Aorta (tissue), 5 donors: Measurements from ENCODE around the gene CLK3. TPM values are rescaled to one million over a fixed set of nuclear protein-coding genes. Genes with fewer than 3 reads are reported as not detected.
"Not testable (repeated sequence)": the region's sequence is repeated elsewhere in the genome, so short reads cannot be mapped to it uniquely, and the experiment has no call there.

Source experiments
- ATAC-seq: fragments of 200-7000 bp; cut with Tn5 transposase; one replicate; pipeline ENCODE4 v1.9.1; 2022; ENCODE audit warnings: moderate library complexity; ENCODE audit not compliant: low FRiP score
- DNase-seq, 2 donors: peaks; one replicate each; pipeline ENCODE4 v3.0.0-alpha.2; 2020
- H3K27ac ChIP-seq, 2 donors: one replicate each; pipeline ENCODE4 v1.5.1; 2013; ENCODE audit warnings: low read length in 2 of 2, mild to moderate bottlenecking in 2 of 2, moderate library complexity in 2 of 2, control low read depth in 1 of 2, inconsistent platforms in 1 of 2, low read depth in 1 of 2
- H3K27me3 ChIP-seq, 2 donors: one replicate each; pipeline ENCODE4 v1.6.1; 2013; ENCODE audit warnings: control low read depth in 1 of 2, low read length in 1 of 2, mild to moderate bottlenecking in 1 of 2, moderate library complexity in 1 of 2; ENCODE audit not compliant: insufficient read depth in 2 of 2, control insufficient read depth in 1 of 2
- H3K36me3 ChIP-seq, 2 donors: one replicate each; pipeline ENCODE4 v1.6.1; 2013; ENCODE audit warnings: control low read depth in 1 of 2, low read length in 1 of 2, mild to moderate bottlenecking in 1 of 2; ENCODE audit not compliant: insufficient read depth in 2 of 2, control insufficient read depth in 1 of 2
- H3K4me1 ChIP-seq, 2 donors: one replicate each; pipeline ENCODE4 v1.6.1; 2013; ENCODE audit warnings: low read length in 2 of 2, control low read depth in 1 of 2, mild to moderate bottlenecking in 1 of 2, moderate library complexity in 1 of 2; ENCODE audit not compliant: insufficient read depth in 2 of 2, control insufficient read depth in 1 of 2
- H3K4me3 ChIP-seq, 2 donors: one replicate each; pipeline ENCODE4 v1.5.1; 2013; ENCODE audit warnings: low read length in 2 of 2, control low read depth in 1 of 2, mild to moderate bottlenecking in 1 of 2
- H3K9me3 ChIP-seq: one replicate; pipeline ENCODE4 v1.6.1; 2013; ENCODE audit warnings: mild to moderate bottlenecking, low read length; ENCODE audit not compliant: control insufficient read depth
- WGBS, 2 donors: extraction: QIAGEN DNeasy Blood & Tissue Kit; methylation state at CpG; one replicate each; pipeline ENCODE4 v1.1.7; 2013; 5-methylcytosine and 5-hydroxymethylcytosine counted together
- intact Hi-C, 2 donors: fragments of 100-400 bp; cut with DNase I; formaldehyde crosslinking; loops; one replicate each; pipeline versions ENCODE4 v1.14.2 to v1.15.0; 2022
- polyA plus RNA-seq, 2 donors: library from polyadenylated mRNA; stranded (reverse); fragments of 200-250 nt; gene quantifications; one replicate each; pipeline ENCODE4 v1.2.3, GENCODE V29; 2013
- total RNA-seq, 2 donors: library from RNA; stranded (reverse); fragmentation: NEBNext Ultra II Directional; extraction: Animal tissue kit (Norgen Biotek cat#: 25700); gene quantifications; one replicate each; pipeline ENCODE4 v1.2.1, GENCODE V29; 2021
- donor health status: healthy with polysubstance abuse.
- donor health status: Bipolar disorder and iron deficiency.
- donor health status: DM: no; HTN: no; CAD: no.
- donor health status: DM: no; HTN: no; CAD: no.
- donor health status: DM: yes; HTN: yes; CAD: no.

Gene CLK3
- total and polyA plus RNA-seq, 4 donors = 37.3 to 94.0 (median 68.4) TPM

GRCh38 chr15:74651242-74651741, 35.7 kb downstream of the CLK3 start:
- Histone ChIP-seq H3K4me1 (peaks cover 0 to 1% of the 10 kb centered on the region in 2 donors), H3K27me3 (no peaks in the 10 kb centered on the region), H3K4me3 (no peak overlapping the region), H3K9me3 (no peaks in the 10 kb centered on the region), H3K36me3 (peaks cover 0 to 1% of the 10 kb centered on the region in 2 donors), H3K27ac (no peak overlapping the region)
- WGBS, 2 donors = 55 to 59% methylated on average over 3 of the region's 3 CpGs
- ATAC-seq (no peak), DNase-seq (no peak)
- intact Hi-C loops = no loop called here

GRCh38 chr15:74653426-74654102, 37.9 kb downstream of the CLK3 start:
- no peak for DNase-seq
- no peak overlapping the region for H3K27ac ChIP-seq
- intact Hi-C loops = no loop called here
- H3K27me3 ChIP-seq = no peaks in the 10 kb centered on the region
- ATAC-seq = no peak
- no peaks in the 10 kb centered on the region for H3K4me1 ChIP-seq
- H3K9me3 ChIP-seq = no peaks in the 10 kb centered on the region
- H3K4me3 ChIP-seq = no peak overlapping the region
- 74 to 76% methylated on average over 7 of the region's 7 CpGs for WGBS, 2 donors
- H3K36me3 ChIP-seq = peaks cover 0 to 1% of the 10 kb centered on the region in 2 donors

GRCh38 chr15:74655424-74655823, 39.8 kb downstream of the CLK3 start:
- Histone ChIP-seq H3K27ac (no peak overlapping the region), H3K27me3 (no peaks in the 10 kb centered on the region), H3K9me3 (no peaks in the 10 kb centered on the region), H3K4me1 (no peaks in the 10 kb centered on the region), H3K4me3 (no peak overlapping the region), H3K36me3 (peaks cover 0 to 1% of the 10 kb centered on the region in 2 donors)
- DNase-seq (no peak), ATAC-seq (no peak)
- WGBS, 2 donors = 77 to 82% methylated on average over 7 of the region's 7 CpGs
- intact Hi-C loops = no loop called here

GRCh38 chr15:74656935-74657535, 41.4 kb downstream of the CLK3 start:
- no peak for ATAC-seq

GRCh38 chr15:74657846-74658245, 42.2 kb downstream of the CLK3 start:
- DNase-seq (no peak), ATAC-seq (no peak)
- intact Hi-C loops = no loop called here
- no peaks in the 10 kb centered on the region for H3K4me1 ChIP-seq
- H3K27ac ChIP-seq = no peak overlapping the region
- no peaks in the 10 kb centered on the region for H3K27me3 ChIP-seq
- H3K4me3 ChIP-seq = no peak overlapping the region
- no peaks in the 10 kb centered on the region for H3K9me3 ChIP-seq
- 80 to 82% methylated on average over 3 of the region's 3 CpGs for WGBS, 2 donors
- H3K36me3 ChIP-seq = peaks cover 0 to 1% of the 10 kb centered on the region in 2 donors

More at GRCh38 chr15:74656935-74657535, 41.4 kb downstream of the CLK3 start:
- peaks cover 0 to 1% of the 10 kb centered on the region in 2 donors for H3K36me3 ChIP-seq
- H3K27ac ChIP-seq = no peak overlapping the region
- no peaks in the 10 kb centered on the region for H3K27me3 ChIP-seq
- WGBS, 2 donors = 92 to 93% methylated on average over 6 of the region's 6 CpGs
- no peaks in the 10 kb centered on the region for H3K4me1 ChIP-seq
- H3K9me3 ChIP-seq = no peaks in the 10 kb centered on the region
- intact Hi-C loops = no loop called here
- no peak for DNase-seq
- no peak overlapping the region for H3K4me3 ChIP-seq

GRCh38 chr15:74661280-74661679, 45.6 kb downstream of the CLK3 start:
- H3K4me3 ChIP-seq, H3K36me3 ChIP-seq, DNase-seq, H3K4me1 ChIP-seq, H3K27me3 ChIP-seq, H3K27ac ChIP-seq, H3K9me3 ChIP-seq, intact Hi-C loops, ATAC-seq: not testable (repeated sequence)
- 94 to 95% methylated on average over 8 of the region's 8 CpGs for WGBS, 2 donors

- H3K4me1 ChIP-seq = peaks cover 0 to 3% of the 10 kb centered on the region in 2 donors
- H3K9me3 ChIP-seq = no peaks in the 10 kb centered on the region
- H3K27me3 ChIP-seq = no peaks in the 10 kb centered on the region
- no peak for DNase-seq
- WGBS, 2 donors = 32% methylated on average over 4 of the region's 4 CpGs
- no peaks in the 10 kb centered on the region for H3K36me3 ChIP-seq
- no peak overlapping the region for H3K4me3 ChIP-seq
- intact Hi-C loops = no loop called here
- H3K27ac ChIP-seq = no peak overlapping the region
- no peak for ATAC-seq
Measured at GRCh38 chr15:74662064-74662860, 46.6 kb downstream of the CLK3 start.

GRCh38 chr15:74663303-74664027, 47.8 kb downstream of the CLK3 start:
- no peak for ATAC-seq

More at GRCh38 chr15:74663303-74664027, 47.8 kb downstream of the CLK3 start:
- Histone ChIP-seq H3K4me3 (no peak overlapping the region), H3K36me3 (no peaks in the 10 kb centered on the region), H3K27ac (no peak overlapping the region), H3K27me3 (no peaks in the 10 kb centered on the region), H3K4me1 (peaks cover 0 to 3% of the 10 kb centered on the region in 2 donors), H3K9me3 (no peaks in the 10 kb centered on the region)
- no peak for DNase-seq
- 88% methylated on average over 8 of the region's 8 CpGs for WGBS, 2 donors
- intact Hi-C loops = no loop called here
